Loucy (cell line): Measurements from ENCODE around the gene PBXIP1.

Experiments
- CTCF ChIP-seq: fragments of 200-600 bp; sonication (generic); conservative IDR thresholded peaks from 2 replicates; pipeline ENCODE4 v1.5.1; 2014; ENCODE audit warnings: mild to moderate bottlenecking, antibody characterized with exemption, low read length
- EZH2phosphoT487 ChIP-seq: fragments of 200-600 bp; IDR thresholded peaks from 2 replicates; pipeline ENCODE4 v1.6.1; 2018; ENCODE audit warnings: antibody characterized with exemption, mild to moderate bottlenecking, moderate library complexity, borderline replicate concordance

- TF ChIP-seq CTCF: no peak
- no peak for TF ChIP-seq EZH2phosphoT487
Observed at GRCh38 chr1:154935749-154936554, 19.9 kb downstream of the PBXIP1 start.
